ENCODE results near the gene RETREG3. TPM values are rescaled to one million over a fixed set of nuclear protein-coding genes. Genes with fewer than 3 reads are reported as not detected.

RETREG3 gene
- total RNA-seq, 1 donor from 2014 or later: 61.8 TPM

GRCh38 chr17:42574463-42574862 is 34.7 kb downstream of the RETREG3 start:
- peaks cover 25% of the 10 kb centered on the region for H3K36me3 Mint-ChIP-seq (ENCODE audit: low read depth)
- no peak overlapping the region for H3K4me3 Mint-ChIP-seq (ENCODE audit: unreplicated experiment)
- TF ChIP-seq CTCF (IDR thresholded peaks at IDR 0.05): no peak
- H3K27ac Mint-ChIP-seq (ENCODE audit: unreplicated experiment): no peak overlapping the region
- H3K9me3 Mint-ChIP-seq (ENCODE audit: low read depth): no peaks in the 10 kb centered on the region
- peaks cover 25% of the 10 kb centered on the region for H3K4me1 Mint-ChIP-seq (ENCODE audit: low read depth)
- DNase-seq (ENCODE audit: low spot score): no peak
- no peaks in the 10 kb centered on the region for H3K27me3 Mint-ChIP-seq (ENCODE audit: low read depth)

- peak overlapping the region; percentile 63 for H3K27ac Mint-ChIP-seq (ENCODE audit: unreplicated experiment)
- no peaks in the 10 kb centered on the region for H3K27me3 Mint-ChIP-seq (ENCODE audit: low read depth)
- H3K4me3 Mint-ChIP-seq (ENCODE audit: unreplicated experiment): no peak overlapping the region
- no peaks in the 10 kb centered on the region for H3K9me3 Mint-ChIP-seq (ENCODE audit: low read depth)
- peaks cover 27% of the 10 kb centered on the region for H3K4me1 Mint-ChIP-seq (ENCODE audit: low read depth)
- peaks cover 27% of the 10 kb centered on the region for H3K36me3 Mint-ChIP-seq (ENCODE audit: low read depth)
- no peak for TF ChIP-seq CTCF (IDR thresholded peaks at IDR 0.05)
- DNase-seq (ENCODE audit: low spot score): no peak
These were observed 36.1 kb downstream of the RETREG3 start for GRCh38 chr17:42573095-42573494.

GRCh38 chr17:42571435-42572225 is 37.5 kb downstream of the RETREG3 start:
- peaks cover 31% of the 10 kb centered on the region for H3K36me3 Mint-ChIP-seq (ENCODE audit: low read depth)
- H3K27ac Mint-ChIP-seq (ENCODE audit: unreplicated experiment): no peak overlapping the region
- H3K9me3 Mint-ChIP-seq (ENCODE audit: low read depth): no peaks in the 10 kb centered on the region
- H3K4me3 Mint-ChIP-seq (ENCODE audit: unreplicated experiment): no peak overlapping the region
- no peaks in the 10 kb centered on the region for H3K27me3 Mint-ChIP-seq (ENCODE audit: low read depth)
- no peak for TF ChIP-seq CTCF (IDR thresholded peaks at IDR 0.05)
- peaks cover 21% of the 10 kb centered on the region for H3K4me1 Mint-ChIP-seq (ENCODE audit: low read depth)
- no peak for DNase-seq (ENCODE audit: low spot score)

GRCh38 chr17:42568341-42569111 is 40.6 kb downstream of the RETREG3 start:
- no peak for TF ChIP-seq CTCF (IDR thresholded peaks at IDR 0.05)
- DNase-seq (ENCODE audit: low spot score): no peak
- peaks cover 25% of the 10 kb centered on the region for H3K4me1 Mint-ChIP-seq (ENCODE audit: low read depth)
- H3K27ac Mint-ChIP-seq (ENCODE audit: unreplicated experiment): no peak overlapping the region
- H3K36me3 Mint-ChIP-seq (ENCODE audit: low read depth): peaks cover 28% of the 10 kb centered on the region
- H3K9me3 Mint-ChIP-seq (ENCODE audit: low read depth): no peaks in the 10 kb centered on the region
- H3K27me3 Mint-ChIP-seq (ENCODE audit: low read depth): no peaks in the 10 kb centered on the region
- H3K4me3 Mint-ChIP-seq (ENCODE audit: unreplicated experiment): peak overlapping the region; percentile 2

- peak; percentile 96 for DNase-seq (ENCODE audit: low spot score)
- H3K9me3 Mint-ChIP-seq (ENCODE audit: low read depth): no peaks in the 10 kb centered on the region
- H3K4me1 Mint-ChIP-seq (ENCODE audit: low read depth): peaks cover 37% of the 10 kb centered on the region
- peak within 1 kb of the TSS; percentile 91 for H3K27ac Mint-ChIP-seq (ENCODE audit: unreplicated experiment)
- H3K27me3 Mint-ChIP-seq (ENCODE audit: low read depth): no peaks in the 10 kb centered on the region
- H3K4me3 Mint-ChIP-seq (ENCODE audit: unreplicated experiment): peak within 1 kb of the TSS; percentile 89
- peak; percentile 27 for TF ChIP-seq CTCF (IDR thresholded peaks at IDR 0.05)
- peaks cover 22% of the 10 kb centered on the region for H3K36me3 Mint-ChIP-seq (ENCODE audit: low read depth)
These were observed 42.1 kb downstream of the RETREG3 start, which contains the start of gene MLX for GRCh38 chr17:42566883-42567573. MLX (plus strand) TSS chr17:42567100; CDS start chr17:42567125, 25 bp downstream.

Data from chondrocyte (in vitro differentiated cells).